ENCODE data around the gene COL6A6. TPM values are rescaled to one million over a fixed set of nuclear protein-coding genes. Genes with fewer than 3 reads are reported as not detected.

COL6A6 gene
- total RNA-seq: not detected

GRCh38 chr3:130516645-130517512 is at the start of gene COL6A6:
Gene COL6A6 (plus strand): TSS chr3:130517177. CDS start chr3:130560365, 43,188 bp downstream.
- Mint-ChIP-seq H3K36me3 (ENCODE audit: low read depth) (no peaks in the 10 kb centered on the region), H3K9me3 (no peaks in the 10 kb centered on the region), H3K27me3 (peaks cover 46% of the 10 kb centered on the region), H3K27ac (no peak within 1 kb of the TSS), H3K4me1 (no peaks in the 10 kb centered on the region), H3K4me3 (no peak within 1 kb of the TSS)
- CTCF ChIA-PET: no interaction called here
- POLR2A ChIA-PET: no interaction called here
- no peak for DNase-seq

GRCh38 chr3:130468311-130468710 is 48.7 kb upstream of the COL6A6 start:
- H3K36me3 Mint-ChIP-seq (ENCODE audit: low read depth): no peaks in the 10 kb centered on the region
- H3K4me3 Mint-ChIP-seq: no peak overlapping the region
- no peaks in the 10 kb centered on the region for H3K9me3 Mint-ChIP-seq
- H3K27me3 Mint-ChIP-seq: peaks cover 23% of the 10 kb centered on the region
- no peaks in the 10 kb centered on the region for H3K4me1 Mint-ChIP-seq
- CTCF ChIA-PET: no interaction called here
- no peak overlapping the region for H3K27ac Mint-ChIP-seq
- POLR2A ChIA-PET: no interaction called here
- no peak for DNase-seq

- H3K27ac Mint-ChIP-seq: no peak overlapping the region
- no peaks in the 10 kb centered on the region for H3K36me3 Mint-ChIP-seq (ENCODE audit: low read depth)
- DNase-seq: no peak
- H3K4me1 Mint-ChIP-seq: no peaks in the 10 kb centered on the region
- no peaks in the 10 kb centered on the region for H3K9me3 Mint-ChIP-seq
- ChIA-PET CTCF (no interaction called here), POLR2A (no interaction called here)
- H3K4me3 Mint-ChIP-seq: no peak overlapping the region
- H3K27me3 Mint-ChIP-seq: peaks cover 19% of the 10 kb centered on the region
Measured at GRCh38 chr3:130470126-130470525, 46.9 kb upstream of the COL6A6 start.

DNA sequence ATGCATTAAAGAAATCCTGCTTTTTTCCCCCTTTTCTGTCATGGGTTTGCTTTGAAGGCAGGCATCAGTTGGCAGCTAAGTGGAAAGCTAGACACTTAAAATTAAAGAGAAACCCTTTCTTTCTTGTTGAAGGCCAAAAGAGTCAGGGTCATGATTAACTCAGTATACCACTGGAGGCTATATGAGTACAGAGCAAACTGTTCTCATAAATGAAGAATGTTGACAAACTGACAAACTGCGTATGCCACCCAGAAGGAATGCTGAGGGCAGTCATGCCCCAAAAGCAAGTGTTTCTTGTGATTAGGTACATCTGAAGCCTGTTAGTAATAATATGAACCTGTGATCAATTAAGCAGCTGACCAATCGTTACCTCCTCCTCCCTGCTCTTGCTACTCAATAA is 43.6 kb upstream of the COL6A6 start:
- Mint-ChIP-seq H3K9me3 (no peaks in the 10 kb centered on the region), H3K36me3 (ENCODE audit: low read depth) (no peaks in the 10 kb centered on the region), H3K4me1 (no peaks in the 10 kb centered on the region), H3K4me3 (no peak overlapping the region), H3K27ac (no peak overlapping the region), H3K27me3 (peaks cover 18% of the 10 kb centered on the region)
- no peak for DNase-seq
- POLR2A ChIA-PET: no interaction called here
- CTCF ChIA-PET: no interaction called here

- H3K36me3 Mint-ChIP-seq (ENCODE audit: low read depth): no peaks in the 10 kb centered on the region
- POLR2A ChIA-PET: no interaction called here
- H3K4me1 Mint-ChIP-seq: no peaks in the 10 kb centered on the region
- CTCF ChIA-PET: no interaction called here
- peaks cover 5% of the 10 kb centered on the region for H3K27me3 Mint-ChIP-seq
- DNase-seq: no peak
- H3K9me3 Mint-ChIP-seq: no peaks in the 10 kb centered on the region
- H3K27ac Mint-ChIP-seq: no peak overlapping the region
- no peak overlapping the region for H3K4me3 Mint-ChIP-seq
Measured at GRCh38 chr3:130480736-130481135, 36.2 kb upstream of the COL6A6 start.

- no peak overlapping the region for H3K27ac Mint-ChIP-seq
- no peak overlapping the region for H3K4me3 Mint-ChIP-seq
- ChIA-PET CTCF (no interaction called here), POLR2A (no interaction called here)
- peaks cover 2% of the 10 kb centered on the region for H3K27me3 Mint-ChIP-seq
- H3K36me3 Mint-ChIP-seq (ENCODE audit: low read depth): no peaks in the 10 kb centered on the region
- no peak for DNase-seq
- H3K4me1 Mint-ChIP-seq: no peaks in the 10 kb centered on the region
- H3K9me3 Mint-ChIP-seq: no peaks in the 10 kb centered on the region
Measured at GRCh38 chr3:130488288-130488687, 28.7 kb upstream of the COL6A6 start.

DNA sequence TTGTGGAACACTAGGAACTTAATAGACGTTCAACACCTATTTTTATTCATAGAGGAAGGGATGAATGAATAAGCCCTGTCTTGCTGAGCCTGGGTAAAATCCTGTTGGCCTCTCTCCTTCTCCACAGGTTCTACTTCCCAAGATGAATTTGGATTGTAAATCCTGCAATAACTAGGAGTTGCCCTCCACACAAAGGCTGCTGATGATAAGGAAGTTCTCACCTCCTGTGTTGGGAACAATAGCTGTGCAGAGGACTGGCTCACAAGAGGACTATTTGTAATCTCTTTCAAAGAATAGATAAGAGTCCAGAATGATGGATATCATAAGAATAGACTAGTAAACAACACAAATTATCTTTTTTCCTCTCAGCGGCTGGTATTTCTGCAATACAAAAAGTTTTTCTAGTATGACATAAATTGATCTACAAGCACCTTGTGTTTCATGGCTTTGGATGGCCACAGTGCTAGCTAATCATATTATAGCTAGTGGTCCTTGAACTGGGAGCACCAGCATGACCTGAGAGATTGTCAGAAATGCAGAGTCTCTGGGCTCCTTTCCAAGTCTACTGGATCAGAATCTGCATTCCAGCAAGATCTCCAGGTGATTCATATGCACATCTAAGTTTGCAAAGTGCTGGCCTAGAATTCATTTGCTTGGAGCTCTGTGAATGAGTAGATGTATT is 28.1 kb upstream of the COL6A6 start:
- CTCF ChIA-PET: no interaction called here
- no peaks in the 10 kb centered on the region for H3K27me3 Mint-ChIP-seq
- POLR2A ChIA-PET: no interaction called here

GRCh38 chr3:130490241-130490640 is 26.7 kb upstream of the COL6A6 start:
- Mint-ChIP-seq H3K4me3 (no peak overlapping the region), H3K27ac (no peak overlapping the region), H3K4me1 (no peaks in the 10 kb centered on the region), H3K9me3 (no peaks in the 10 kb centered on the region), H3K27me3 (no peaks in the 10 kb centered on the region), H3K36me3 (ENCODE audit: low read depth) (no peaks in the 10 kb centered on the region)
- no peak for DNase-seq
- ChIA-PET CTCF (no interaction called here), POLR2A (no interaction called here)

More for the DNA sequence above, 28.1 kb upstream of the COL6A6 start:
- no peak overlapping the region for H3K27ac Mint-ChIP-seq
- no peaks in the 10 kb centered on the region for H3K36me3 Mint-ChIP-seq (ENCODE audit: low read depth)
- DNase-seq: no peak
- H3K4me1 Mint-ChIP-seq: no peaks in the 10 kb centered on the region
- no peak overlapping the region for H3K4me3 Mint-ChIP-seq
- no peaks in the 10 kb centered on the region for H3K9me3 Mint-ChIP-seq

GRCh38 chr3:130491431-130491830 is 25.5 kb upstream of the COL6A6 start:
- ChIA-PET POLR2A (no interaction called here), CTCF (no interaction called here)
- H3K9me3 Mint-ChIP-seq: no peaks in the 10 kb centered on the region
- H3K27me3 Mint-ChIP-seq: no peaks in the 10 kb centered on the region
- DNase-seq: no peak
- H3K4me1 Mint-ChIP-seq: no peaks in the 10 kb centered on the region
- H3K36me3 Mint-ChIP-seq (ENCODE audit: low read depth): no peaks in the 10 kb centered on the region
- no peak overlapping the region for H3K27ac Mint-ChIP-seq
- H3K4me3 Mint-ChIP-seq: no peak overlapping the region

DNA sequence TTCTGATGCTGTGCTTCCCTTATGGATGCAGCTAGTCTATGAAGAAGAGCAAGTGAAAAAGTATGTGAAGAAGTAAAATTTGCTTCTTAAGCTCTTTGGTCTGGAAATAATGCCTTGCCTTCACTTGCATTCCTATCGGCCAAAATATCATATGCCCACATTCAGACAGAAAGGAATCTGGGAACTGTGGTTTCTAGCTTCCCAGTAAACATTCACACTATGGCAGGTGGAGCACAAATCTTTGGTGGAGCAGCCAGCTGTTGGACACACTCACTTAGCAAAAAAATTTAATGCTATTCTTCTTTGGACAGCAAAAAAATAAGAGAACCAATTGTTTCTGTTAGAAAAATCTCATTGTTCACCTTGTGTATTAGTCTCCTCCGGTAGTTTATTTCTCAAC is 12.3 kb upstream of the COL6A6 start:
- ChIA-PET POLR2A (no interaction called here), CTCF (interaction anchor here (1.4 kb wide), 1 partner anchor 16 kb away, joined by 3 read pairs; no protein-coding TSS in a partner anchor)
- Mint-ChIP-seq H3K4me3 (no peak overlapping the region), H3K36me3 (ENCODE audit: low read depth) (no peaks in the 10 kb centered on the region), H3K27ac (no peak overlapping the region), H3K4me1 (no peaks in the 10 kb centered on the region), H3K9me3 (no peaks in the 10 kb centered on the region), H3K27me3 (peaks cover 12% of the 10 kb centered on the region)
- DNase-seq: no peak

GRCh38 chr3:130506031-130506430 is 10.9 kb upstream of the COL6A6 start:
- ChIA-PET POLR2A (no interaction called here), CTCF (interaction anchor here (0.5 kb wide), 1 partner anchor 154 kb away, joined by 3 read pairs; no protein-coding TSS in a partner anchor)
- Mint-ChIP-seq H3K36me3 (ENCODE audit: low read depth) (no peaks in the 10 kb centered on the region), H3K27ac (no peak overlapping the region), H3K4me3 (no peak overlapping the region), H3K9me3 (no peaks in the 10 kb centered on the region), H3K4me1 (no peaks in the 10 kb centered on the region), H3K27me3 (peaks cover 12% of the 10 kb centered on the region)
- no peak for DNase-seq

- ChIA-PET POLR2A (no interaction called here), CTCF (no interaction called here)
- Mint-ChIP-seq H3K4me1 (no peaks in the 10 kb centered on the region), H3K9me3 (no peaks in the 10 kb centered on the region), H3K4me3 (no peak overlapping the region), H3K36me3 (ENCODE audit: low read depth) (no peaks in the 10 kb centered on the region), H3K27me3 (peaks cover 12% of the 10 kb centered on the region), H3K27ac (no peak overlapping the region)
- no peak for DNase-seq
Measured at GRCh38 chr3:130507746-130508145, 9.2 kb upstream of the COL6A6 start.

- Mint-ChIP-seq H3K4me1 (no peaks in the 10 kb centered on the region), H3K27me3 (peaks cover 14% of the 10 kb centered on the region), H3K9me3 (no peaks in the 10 kb centered on the region), H3K27ac (no peak overlapping the region), H3K4me3 (no peak overlapping the region), H3K36me3 (ENCODE audit: low read depth) (no peaks in the 10 kb centered on the region)
- POLR2A ChIA-PET: no interaction called here
- CTCF ChIA-PET: interaction anchor here (0.5 kb wide), 1 partner anchor 1759 kb away, joined by 3 read pairs; no protein-coding TSS in a partner anchor
- no peak for DNase-seq
Measured at GRCh38 chr3:130509008-130509407, 8.0 kb upstream of the COL6A6 start.
